A549 (cell line): Measurements from ENCODE around the gene LOXHD1.

Experiments used
- FOSL2 ChIP-seq, 2 experiments: fragments of 450-650 bp in 1 of 2; fragments of >200 bp in 1 of 2; sonication (Bioruptor Twin) in 1 of 2; formaldehyde crosslinking; IDR thresholded peaks; 2 replicates each; pipeline versions ENCODE4 v1.5.0 to v1.6.1; 2016 to 2020; ENCODE audit warnings: mild to moderate bottlenecking in 1 of 2, moderate library complexity in 1 of 2
- TF ChIP-seq, protein P1 (sequence below): fragments of 150-350 bp; IDR thresholded peaks from 2 replicates; pipeline ENCODE4 v1.6.1; 2014; ENCODE audit warnings: low read depth, mild to moderate bottlenecking, low read length
- TF ChIP-seq, protein P2 (sequence below): fragments of >200 bp; sonication (Bioruptor Twin); formaldehyde crosslinking; IDR thresholded peaks from 3 replicates; pipeline ENCODE4 v1.5.1; 2016

GRCh38 chr18:46696268-46696667 lies 39.2 kb upstream of the LOXHD1 start:
- TF ChIP-seq, protein P1, sequence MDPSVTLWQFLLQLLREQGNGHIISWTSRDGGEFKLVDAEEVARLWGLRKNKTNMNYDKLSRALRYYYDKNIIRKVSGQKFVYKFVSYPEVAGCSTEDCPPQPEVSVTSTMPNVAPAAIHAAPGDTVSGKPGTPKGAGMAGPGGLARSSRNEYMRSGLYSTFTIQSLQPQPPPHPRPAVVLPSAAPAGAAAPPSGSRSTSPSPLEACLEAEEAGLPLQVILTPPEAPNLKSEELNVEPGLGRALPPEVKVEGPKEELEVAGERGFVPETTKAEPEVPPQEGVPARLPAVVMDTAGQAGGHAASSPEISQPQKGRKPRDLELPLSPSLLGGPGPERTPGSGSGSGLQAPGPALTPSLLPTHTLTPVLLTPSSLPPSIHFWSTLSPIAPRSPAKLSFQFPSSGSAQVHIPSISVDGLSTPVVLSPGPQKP, result no peak
- TF ChIP-seq, protein P2, sequence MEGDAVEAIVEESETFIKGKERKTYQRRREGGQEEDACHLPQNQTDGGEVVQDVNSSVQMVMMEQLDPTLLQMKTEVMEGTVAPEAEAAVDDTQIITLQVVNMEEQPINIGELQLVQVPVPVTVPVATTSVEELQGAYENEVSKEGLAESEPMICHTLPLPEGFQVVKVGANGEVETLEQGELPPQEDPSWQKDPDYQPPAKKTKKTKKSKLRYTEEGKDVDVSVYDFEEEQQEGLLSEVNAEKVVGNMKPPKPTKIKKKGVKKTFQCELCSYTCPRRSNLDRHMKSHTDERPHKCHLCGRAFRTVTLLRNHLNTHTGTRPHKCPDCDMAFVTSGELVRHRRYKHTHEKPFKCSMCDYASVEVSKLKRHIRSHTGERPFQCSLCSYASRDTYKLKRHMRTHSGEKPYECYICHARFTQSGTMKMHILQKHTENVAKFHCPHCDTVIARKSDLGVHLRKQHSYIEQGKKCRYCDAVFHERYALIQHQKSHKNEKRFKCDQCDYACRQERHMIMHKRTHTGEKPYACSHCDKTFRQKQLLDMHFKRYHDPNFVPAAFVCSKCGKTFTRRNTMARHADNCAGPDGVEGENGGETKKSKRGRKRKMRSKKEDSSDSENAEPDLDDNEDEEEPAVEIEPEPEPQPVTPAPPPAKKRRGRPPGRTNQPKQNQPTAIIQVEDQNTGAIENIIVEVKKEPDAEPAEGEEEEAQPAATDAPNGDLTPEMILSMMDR, result no peak
- TF ChIP-seq FOSL2 (IDR thresholded peaks at IDR 0.05) (no peak), FOSL2 (CRISPR knock-in tag; IDR thresholded peaks at IDR 0.05) (no peak)
